ENCODE measurements around the gene ARHGAP5. TPM values are rescaled to one million over a fixed set of nuclear protein-coding genes. Genes with fewer than 3 reads are reported as not detected.

ARHGAP5 gene
- total RNA-seq, 1 donor from 2014 or later = 73.8 TPM

DNA sequence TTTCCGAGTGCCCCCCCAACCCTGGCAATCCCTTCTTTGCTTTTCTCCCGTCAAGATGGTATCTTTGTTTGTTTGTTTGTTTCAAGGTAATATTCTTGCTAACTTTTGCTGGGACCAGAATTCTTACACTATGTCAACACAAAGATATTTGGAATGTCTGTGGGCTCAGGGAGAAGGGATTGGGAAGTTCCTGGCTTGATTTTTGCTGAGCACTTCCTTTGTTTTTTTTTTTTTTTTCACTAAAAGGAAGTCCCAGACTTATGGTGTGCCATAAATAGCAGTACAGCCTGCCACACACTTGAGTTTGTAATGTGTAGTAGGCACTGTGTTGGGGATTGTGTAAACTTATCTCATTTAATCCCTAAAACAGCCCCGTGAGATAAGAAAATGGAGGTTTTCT, 113.6 kb downstream of the ARHGAP5 start:
- TF ChIP-seq, protein P1, sequence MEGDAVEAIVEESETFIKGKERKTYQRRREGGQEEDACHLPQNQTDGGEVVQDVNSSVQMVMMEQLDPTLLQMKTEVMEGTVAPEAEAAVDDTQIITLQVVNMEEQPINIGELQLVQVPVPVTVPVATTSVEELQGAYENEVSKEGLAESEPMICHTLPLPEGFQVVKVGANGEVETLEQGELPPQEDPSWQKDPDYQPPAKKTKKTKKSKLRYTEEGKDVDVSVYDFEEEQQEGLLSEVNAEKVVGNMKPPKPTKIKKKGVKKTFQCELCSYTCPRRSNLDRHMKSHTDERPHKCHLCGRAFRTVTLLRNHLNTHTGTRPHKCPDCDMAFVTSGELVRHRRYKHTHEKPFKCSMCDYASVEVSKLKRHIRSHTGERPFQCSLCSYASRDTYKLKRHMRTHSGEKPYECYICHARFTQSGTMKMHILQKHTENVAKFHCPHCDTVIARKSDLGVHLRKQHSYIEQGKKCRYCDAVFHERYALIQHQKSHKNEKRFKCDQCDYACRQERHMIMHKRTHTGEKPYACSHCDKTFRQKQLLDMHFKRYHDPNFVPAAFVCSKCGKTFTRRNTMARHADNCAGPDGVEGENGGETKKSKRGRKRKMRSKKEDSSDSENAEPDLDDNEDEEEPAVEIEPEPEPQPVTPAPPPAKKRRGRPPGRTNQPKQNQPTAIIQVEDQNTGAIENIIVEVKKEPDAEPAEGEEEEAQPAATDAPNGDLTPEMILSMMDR (IDR thresholded peaks at IDR 0.05; ENCODE audit: partially characterized antibody, unreplicated experiment) = no peak
- Mint-ChIP-seq H3K4me3 (ENCODE audit: unreplicated experiment) (no peak overlapping the region), H3K4me1 (ENCODE audit: low read depth, unreplicated experiment) (no peaks in the 10 kb centered on the region), H3K27me3 (ENCODE audit: unreplicated experiment) (no peaks in the 10 kb centered on the region), H3K36me3 (ENCODE audit: unreplicated experiment) (no peaks in the 10 kb centered on the region), H3K9me3 (ENCODE audit: unreplicated experiment) (no peaks in the 10 kb centered on the region), H3K27ac (ENCODE audit: unreplicated experiment) (no peak overlapping the region)
- DNase-seq = no peak

DNA sequence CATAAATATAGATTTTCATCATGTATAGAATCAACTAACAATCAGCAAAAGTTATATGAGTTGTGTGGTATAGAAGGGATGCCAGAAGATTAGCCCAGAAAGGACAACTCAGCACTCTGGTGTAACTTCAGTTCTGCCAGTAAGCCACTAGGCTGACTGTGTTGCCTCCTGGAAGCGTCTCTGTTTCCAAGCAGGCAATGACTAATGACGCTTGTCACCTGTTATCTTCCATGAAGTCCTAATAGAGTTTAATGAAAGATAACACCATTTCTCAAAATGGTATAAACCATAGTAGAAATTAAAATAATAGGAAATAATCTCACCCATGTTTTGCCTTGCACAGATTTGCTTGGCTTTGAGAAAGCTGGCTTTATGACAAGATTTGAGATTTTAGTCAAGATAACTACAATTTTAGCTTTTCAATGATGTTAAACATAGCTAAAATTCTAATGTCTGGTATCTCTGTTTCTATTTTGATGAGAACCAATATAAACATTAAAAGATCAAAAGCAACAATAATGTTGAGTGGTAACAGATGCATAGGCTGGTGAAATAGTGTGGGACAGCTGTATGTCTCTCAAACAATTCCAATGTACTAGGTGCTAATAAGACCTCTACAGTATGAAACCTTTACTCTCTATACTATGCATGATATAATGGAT, 115.7 kb downstream of the ARHGAP5 start:
- TF ChIP-seq, protein P1 (IDR thresholded peaks at IDR 0.05; ENCODE audit: partially characterized antibody, unreplicated experiment) = no peak
- Mint-ChIP-seq H3K4me3 (ENCODE audit: unreplicated experiment) (no peak overlapping the region), H3K36me3 (ENCODE audit: unreplicated experiment) (no peaks in the 10 kb centered on the region), H3K27ac (ENCODE audit: unreplicated experiment) (no peak overlapping the region), H3K9me3 (ENCODE audit: unreplicated experiment) (no peaks in the 10 kb centered on the region), H3K4me1 (ENCODE audit: low read depth, unreplicated experiment) (no peaks in the 10 kb centered on the region), H3K27me3 (ENCODE audit: unreplicated experiment) (peaks cover 1% of the 10 kb centered on the region)
- no peak for DNase-seq

DNA sequence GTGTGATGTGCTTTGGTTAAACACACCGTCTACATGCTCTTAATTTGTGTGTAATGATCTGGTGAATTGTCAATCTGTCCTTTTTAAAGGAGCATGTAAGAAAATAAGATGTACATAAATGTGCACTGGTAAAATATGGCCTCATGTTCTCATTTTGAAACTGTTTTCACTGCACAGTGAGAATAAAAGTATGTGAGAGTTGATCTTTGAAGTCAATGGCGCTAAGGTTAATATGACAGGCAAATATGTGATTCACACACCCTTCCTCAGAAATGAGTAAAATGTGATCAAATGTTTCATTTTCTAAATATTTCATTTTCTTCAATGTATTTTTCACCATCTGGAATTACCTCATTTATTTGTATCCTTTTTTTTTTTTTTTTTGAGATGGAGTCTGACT, 116.4 kb downstream of the ARHGAP5 start:
- Mint-ChIP-seq H3K4me3 (ENCODE audit: unreplicated experiment) (no peak overlapping the region), H3K4me1 (ENCODE audit: low read depth, unreplicated experiment) (no peaks in the 10 kb centered on the region), H3K27ac (ENCODE audit: unreplicated experiment) (no peak overlapping the region), H3K36me3 (ENCODE audit: unreplicated experiment) (no peaks in the 10 kb centered on the region), H3K9me3 (ENCODE audit: unreplicated experiment) (no peaks in the 10 kb centered on the region), H3K27me3 (ENCODE audit: unreplicated experiment) (peaks cover 1% of the 10 kb centered on the region)
- DNase-seq = no peak
- TF ChIP-seq, protein P1 (IDR thresholded peaks at IDR 0.05; ENCODE audit: partially characterized antibody, unreplicated experiment) = no peak

DNA sequence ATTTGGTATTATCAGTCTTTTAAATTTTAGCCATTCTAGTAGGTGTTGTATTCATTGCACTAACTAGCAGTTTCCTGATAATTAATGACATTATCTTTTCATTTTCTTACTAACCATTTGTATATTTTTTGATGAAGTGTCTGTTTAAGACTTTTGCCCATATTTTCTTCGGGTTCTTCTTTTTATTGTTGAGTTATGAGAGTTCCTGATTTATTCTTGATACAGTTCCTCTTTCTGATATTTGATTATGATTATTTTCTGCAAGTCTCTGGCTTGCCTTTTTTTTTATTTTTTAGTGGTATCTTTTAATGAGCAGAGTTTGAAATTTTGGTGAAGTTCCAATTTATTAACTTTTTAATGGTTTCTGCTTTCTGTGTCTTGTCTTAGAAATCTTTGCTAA, 118.5 kb downstream of the ARHGAP5 start:
- no peak overlapping the region for H3K27ac Mint-ChIP-seq (ENCODE audit: unreplicated experiment)
- H3K4me1 Mint-ChIP-seq (ENCODE audit: low read depth, unreplicated experiment) = no peaks in the 10 kb centered on the region
- no peak for DNase-seq
- H3K27me3 Mint-ChIP-seq (ENCODE audit: unreplicated experiment) = peaks cover 1% of the 10 kb centered on the region
- TF ChIP-seq, protein P1 (IDR thresholded peaks at IDR 0.05; ENCODE audit: partially characterized antibody, unreplicated experiment) = no peak
- H3K9me3 Mint-ChIP-seq (ENCODE audit: unreplicated experiment) = no peaks in the 10 kb centered on the region
- no peak overlapping the region for H3K4me3 Mint-ChIP-seq (ENCODE audit: unreplicated experiment)
- no peaks in the 10 kb centered on the region for H3K36me3 Mint-ChIP-seq (ENCODE audit: unreplicated experiment)

DNA sequence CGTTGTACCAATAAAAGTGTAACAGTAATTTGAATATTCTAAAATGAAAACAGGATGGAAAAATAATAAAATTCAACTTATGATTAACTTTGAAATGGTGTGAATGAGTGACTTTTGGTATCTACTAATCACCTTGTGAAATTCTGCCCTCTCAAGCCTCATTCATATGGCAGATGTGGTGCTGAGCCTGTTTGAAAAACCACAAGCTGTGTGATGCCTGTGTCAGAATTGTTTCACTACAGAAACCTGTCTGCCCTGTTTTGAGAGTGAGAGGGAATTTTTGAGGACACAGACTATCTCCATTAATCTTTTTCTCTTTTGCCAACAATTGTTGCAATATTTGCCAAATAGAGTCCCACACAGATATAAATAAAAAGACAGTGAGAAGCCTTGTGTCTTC, 120.8 kb downstream of the ARHGAP5 start:
- Mint-ChIP-seq H3K27ac (ENCODE audit: unreplicated experiment) (no peak overlapping the region), H3K9me3 (ENCODE audit: unreplicated experiment) (peaks cover 11% of the 10 kb centered on the region), H3K36me3 (ENCODE audit: unreplicated experiment) (no peaks in the 10 kb centered on the region)

More for the DNA sequence above, 120.8 kb downstream of the ARHGAP5 start:
- DNase-seq = no peak
- Mint-ChIP-seq H3K27me3 (ENCODE audit: unreplicated experiment) (peaks cover 9% of the 10 kb centered on the region), H3K4me1 (ENCODE audit: low read depth, unreplicated experiment) (peaks cover 3% of the 10 kb centered on the region), H3K4me3 (ENCODE audit: unreplicated experiment) (no peak overlapping the region)
- TF ChIP-seq, protein P1 (IDR thresholded peaks at IDR 0.05; ENCODE audit: partially characterized antibody, unreplicated experiment) = no peak

All from glutamatergic neuron (in vitro differentiated cells).